MM.1S (cell line): ENCODE results near the gene CDH20.

Experiments
- EZH2 ChIP-seq: fragments of 300-600 bp; sonication (generic); optimal IDR thresholded peaks from 2 replicates; pipeline ENCODE3; 2017; ENCODE audit warnings: low read depth, mild to moderate bottlenecking, antibody characterized with exemption, low read length, mixed read lengths
- TF ChIP-seq, protein P1 (sequence below): fragments of 300-600 bp; sonication (generic); IDR thresholded peaks from 2 replicates; pipeline ENCODE4 v1.5.1; 2016; ENCODE audit warnings: antibody characterized with exemption, low read length, mixed read lengths

DNA sequence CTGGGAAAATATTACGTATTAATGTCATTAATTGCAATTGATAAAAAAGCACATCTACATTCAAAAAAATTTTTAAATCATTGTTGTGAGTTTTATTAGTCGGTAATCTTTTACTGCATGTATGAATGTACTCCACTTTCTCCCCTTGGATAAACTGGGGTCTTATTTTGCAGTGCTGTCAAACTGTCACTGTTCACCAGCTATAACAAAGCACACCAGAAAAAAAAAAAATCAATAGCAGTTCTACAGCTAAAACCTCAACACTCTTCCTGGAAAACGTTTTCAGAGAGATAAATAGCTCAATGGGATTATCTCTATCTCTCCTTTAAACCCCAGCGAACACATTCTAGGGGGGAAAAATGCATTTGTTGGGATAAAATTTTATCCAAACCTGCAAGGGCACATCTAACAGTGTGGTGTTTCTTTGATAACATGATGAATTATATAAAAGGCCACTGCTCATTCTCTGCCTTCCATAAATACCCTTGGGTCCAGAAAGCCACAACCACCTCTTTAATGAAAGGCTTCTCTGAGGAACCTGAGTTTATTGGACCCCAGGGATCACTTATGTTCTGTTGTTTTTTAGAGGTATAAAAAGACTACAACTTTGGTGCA, 219.9 kb downstream of the CDH20 start:
- TF ChIP-seq, protein P1, sequence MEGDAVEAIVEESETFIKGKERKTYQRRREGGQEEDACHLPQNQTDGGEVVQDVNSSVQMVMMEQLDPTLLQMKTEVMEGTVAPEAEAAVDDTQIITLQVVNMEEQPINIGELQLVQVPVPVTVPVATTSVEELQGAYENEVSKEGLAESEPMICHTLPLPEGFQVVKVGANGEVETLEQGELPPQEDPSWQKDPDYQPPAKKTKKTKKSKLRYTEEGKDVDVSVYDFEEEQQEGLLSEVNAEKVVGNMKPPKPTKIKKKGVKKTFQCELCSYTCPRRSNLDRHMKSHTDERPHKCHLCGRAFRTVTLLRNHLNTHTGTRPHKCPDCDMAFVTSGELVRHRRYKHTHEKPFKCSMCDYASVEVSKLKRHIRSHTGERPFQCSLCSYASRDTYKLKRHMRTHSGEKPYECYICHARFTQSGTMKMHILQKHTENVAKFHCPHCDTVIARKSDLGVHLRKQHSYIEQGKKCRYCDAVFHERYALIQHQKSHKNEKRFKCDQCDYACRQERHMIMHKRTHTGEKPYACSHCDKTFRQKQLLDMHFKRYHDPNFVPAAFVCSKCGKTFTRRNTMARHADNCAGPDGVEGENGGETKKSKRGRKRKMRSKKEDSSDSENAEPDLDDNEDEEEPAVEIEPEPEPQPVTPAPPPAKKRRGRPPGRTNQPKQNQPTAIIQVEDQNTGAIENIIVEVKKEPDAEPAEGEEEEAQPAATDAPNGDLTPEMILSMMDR: no peak
- no peak for TF ChIP-seq EZH2
